ENCODE results near the gene THRAP3. TPM values are rescaled to one million over a fixed set of nuclear protein-coding genes. Genes with fewer than 3 reads are reported as not detected.

The THRAP3 gene
- polyA plus RNA-seq, 1 of the 3 experiments (the other 2 are of a cell fraction): 33.7 TPM

- TF ChIP-seq, protein P1, sequence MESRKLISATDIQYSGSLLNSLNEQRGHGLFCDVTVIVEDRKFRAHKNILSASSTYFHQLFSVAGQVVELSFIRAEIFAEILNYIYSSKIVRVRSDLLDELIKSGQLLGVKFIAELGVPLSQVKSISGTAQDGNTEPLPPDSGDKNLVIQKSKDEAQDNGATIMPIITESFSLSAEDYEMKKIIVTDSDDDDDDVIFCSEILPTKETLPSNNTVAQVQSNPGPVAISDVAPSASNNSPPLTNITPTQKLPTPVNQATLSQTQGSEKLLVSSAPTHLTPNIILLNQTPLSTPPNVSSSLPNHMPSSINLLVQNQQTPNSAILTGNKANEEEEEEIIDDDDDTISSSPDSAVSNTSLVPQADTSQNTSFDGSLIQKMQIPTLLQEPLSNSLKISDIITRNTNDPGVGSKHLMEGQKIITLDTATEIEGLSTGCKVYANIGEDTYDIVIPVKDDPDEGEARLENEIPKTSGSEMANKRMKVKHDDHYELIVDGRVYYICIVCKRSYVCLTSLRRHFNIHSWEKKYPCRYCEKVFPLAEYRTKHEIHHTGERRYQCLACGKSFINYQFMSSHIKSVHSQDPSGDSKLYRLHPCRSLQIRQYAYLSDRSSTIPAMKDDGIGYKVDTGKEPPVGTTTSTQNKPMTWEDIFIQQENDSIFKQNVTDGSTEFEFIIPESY (IDR thresholded peaks at IDR 0.05; ENCODE audit: borderline replicate concordance, low read depth): no peak
- TF ChIP-seq MAX (IDR thresholded peaks at IDR 0.05; ENCODE audit: low read depth) (no peak), RXRA (IDR thresholded peaks at IDR 0.05; ENCODE audit: borderline replicate concordance, low read depth) (no peak)
These were observed 79.0 kb downstream of the THRAP3 start (continued) for GRCh38 chr1:36303244-36303643.

GRCh38 chr1:36303650-36304360 lies 79.6 kb downstream of the THRAP3 start:
- Histone ChIP-seq H2AFZ (ENCODE audit: low read depth) (no peak overlapping the region), H3K9ac (no peak overlapping the region), H3K9me3 (no peaks in the 10 kb centered on the region), H3K4me3 (ENCODE audit: low read depth in 2 of 2, low read length in 1 of 2) (no peak overlapping the region), H3K27ac (ENCODE audit: low read depth in 2 of 2, low read length in 1 of 2) (no peak overlapping the region), H3K4me1 (ENCODE audit: control insufficient read depth in 1 of 2, insufficient read depth in 2 of 2, low read depth in 1 of 2, low read length in 1 of 2) (peaks cover 12 to 14% of the 10 kb centered on the region in 2 experiments; a peak in 3 of 4 replicates), H3F3A (replicated peaks; ENCODE audit: insufficient read depth) (peaks cover 50% of the 10 kb centered on the region), H3K9me2 (no peaks in the 10 kb centered on the region), H3K4me2 (no peak overlapping the region), H3K27me3 (ENCODE audit: insufficient read depth) (no peaks in the 10 kb centered on the region), H3K36me3 (replicated peaks in 1 of 2; ENCODE audit: control insufficient read depth in 1 of 2, insufficient read depth in 2 of 2, low read length in 1 of 2) (peaks cover 46 to 55% of the 10 kb centered on the region in 2 experiments), H3K79me2 (ENCODE audit: insufficient read depth) (peaks cover 28% of the 10 kb centered on the region; the same call in 1 of the 2 replicates), H4K20me1 (ENCODE audit: insufficient read depth) (peaks cover 13% of the 10 kb centered on the region)
- no peak for TF ChIP-seq POLR2AphosphoS5 (IDR thresholded peaks at IDR 0.05; ENCODE audit: low read depth, low read length)
- TF ChIP-seq RFX5 (IDR thresholded peaks at IDR 0.05; ENCODE audit: low read length): no peak
- no peak for TF ChIP-seq TEAD4 (IDR thresholded peaks at IDR 0.05; ENCODE audit: borderline replicate concordance, insufficient read depth)
- TF ChIP-seq TAF1 (IDR thresholded peaks at IDR 0.05; ENCODE audit: borderline replicate concordance, low read depth, low read length): no peak
- no peak for TF ChIP-seq ELF1 (IDR thresholded peaks at IDR 0.05)
- no peak for TF ChIP-seq USF2 (IDR thresholded peaks at IDR 0.05; ENCODE audit: borderline replicate concordance, low read depth, low read length)
- TF ChIP-seq, protein P2, sequence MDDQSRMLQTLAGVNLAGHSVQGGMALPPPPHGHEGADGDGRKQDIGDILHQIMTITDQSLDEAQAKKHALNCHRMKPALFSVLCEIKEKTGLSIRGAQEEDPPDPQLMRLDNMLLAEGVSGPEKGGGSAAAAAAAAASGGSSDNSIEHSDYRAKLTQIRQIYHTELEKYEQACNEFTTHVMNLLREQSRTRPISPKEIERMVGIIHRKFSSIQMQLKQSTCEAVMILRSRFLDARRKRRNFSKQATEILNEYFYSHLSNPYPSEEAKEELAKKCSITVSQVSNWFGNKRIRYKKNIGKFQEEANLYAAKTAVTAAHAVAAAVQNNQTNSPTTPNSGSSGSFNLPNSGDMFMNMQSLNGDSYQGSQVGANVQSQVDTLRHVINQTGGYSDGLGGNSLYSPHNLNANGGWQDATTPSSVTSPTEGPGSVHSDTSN (IDR thresholded peaks at IDR 0.05): no peak
- no peak for TF ChIP-seq MAX (IDR thresholded peaks at IDR 0.05; ENCODE audit: low read depth)
- TF ChIP-seq RXRA (IDR thresholded peaks at IDR 0.05; ENCODE audit: borderline replicate concordance, low read depth): no peak
- no peak for TF ChIP-seq EZH2phosphoT487 (IDR thresholded peaks at IDR 0.05; ENCODE audit: borderline replicate concordance, low read depth)
- TF ChIP-seq FOXM1 (IDR thresholded peaks at IDR 0.05; ENCODE audit: low read depth): no peak
- TF ChIP-seq, protein P1 (IDR thresholded peaks at IDR 0.05; ENCODE audit: borderline replicate concordance, low read depth): no peak
- no peak for TF ChIP-seq JUND (IDR thresholded peaks at IDR 0.05)
- TF ChIP-seq, protein P3, sequence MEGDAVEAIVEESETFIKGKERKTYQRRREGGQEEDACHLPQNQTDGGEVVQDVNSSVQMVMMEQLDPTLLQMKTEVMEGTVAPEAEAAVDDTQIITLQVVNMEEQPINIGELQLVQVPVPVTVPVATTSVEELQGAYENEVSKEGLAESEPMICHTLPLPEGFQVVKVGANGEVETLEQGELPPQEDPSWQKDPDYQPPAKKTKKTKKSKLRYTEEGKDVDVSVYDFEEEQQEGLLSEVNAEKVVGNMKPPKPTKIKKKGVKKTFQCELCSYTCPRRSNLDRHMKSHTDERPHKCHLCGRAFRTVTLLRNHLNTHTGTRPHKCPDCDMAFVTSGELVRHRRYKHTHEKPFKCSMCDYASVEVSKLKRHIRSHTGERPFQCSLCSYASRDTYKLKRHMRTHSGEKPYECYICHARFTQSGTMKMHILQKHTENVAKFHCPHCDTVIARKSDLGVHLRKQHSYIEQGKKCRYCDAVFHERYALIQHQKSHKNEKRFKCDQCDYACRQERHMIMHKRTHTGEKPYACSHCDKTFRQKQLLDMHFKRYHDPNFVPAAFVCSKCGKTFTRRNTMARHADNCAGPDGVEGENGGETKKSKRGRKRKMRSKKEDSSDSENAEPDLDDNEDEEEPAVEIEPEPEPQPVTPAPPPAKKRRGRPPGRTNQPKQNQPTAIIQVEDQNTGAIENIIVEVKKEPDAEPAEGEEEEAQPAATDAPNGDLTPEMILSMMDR (IDR thresholded peaks at IDR 0.05): no peak
- no peak for TF ChIP-seq SMC3 (IDR thresholded peaks at IDR 0.05; ENCODE audit: low read depth, low read length)
- no peak for TF ChIP-seq NRF1 (IDR thresholded peaks at IDR 0.05; ENCODE audit: low read depth, low read length)
- no peak for TF ChIP-seq GATA2 (CRISPR knock-in tag; IDR thresholded peaks at IDR 0.05)
- no peak for TF ChIP-seq SIN3A (IDR thresholded peaks at IDR 0.05; ENCODE audit: borderline replicate concordance, low read depth, low read length)
- TF ChIP-seq USF1 (IDR thresholded peaks at IDR 0.05; ENCODE audit: borderline replicate concordance, low read depth): no peak
- TF ChIP-seq NFIC (IDR thresholded peaks at IDR 0.05; ENCODE audit: borderline replicate concordance): no peak
- DNase-seq: no peak
- ChIA-PET CTCF (interaction anchor here (2.1 to 7.1 kb wide), 2 partner anchors 18 to 65 kb away, joined by 7 to 34 read pairs; no protein-coding TSS in a partner anchor), POLR2A (no interaction called here)
- 92% methylated on average over 22 of the region's 23 CpGs for WGBS (ENCODE audit: low lambda C conversion rate)
